HG02840 (cell line): ENCODE data around the gene CAPS.

Source experiments
- ATAC-seq: cut with Tn5 transposase; IDR thresholded peaks from one replicate; pipeline ENCODE4 v1.9.1; 2021; ENCODE audit warnings: mild to moderate bottlenecking, moderate library complexity, moderate number of reproducible peaks; ENCODE audit not compliant: unreplicated experiment, low FRiP score

CAPS gene

DNA sequence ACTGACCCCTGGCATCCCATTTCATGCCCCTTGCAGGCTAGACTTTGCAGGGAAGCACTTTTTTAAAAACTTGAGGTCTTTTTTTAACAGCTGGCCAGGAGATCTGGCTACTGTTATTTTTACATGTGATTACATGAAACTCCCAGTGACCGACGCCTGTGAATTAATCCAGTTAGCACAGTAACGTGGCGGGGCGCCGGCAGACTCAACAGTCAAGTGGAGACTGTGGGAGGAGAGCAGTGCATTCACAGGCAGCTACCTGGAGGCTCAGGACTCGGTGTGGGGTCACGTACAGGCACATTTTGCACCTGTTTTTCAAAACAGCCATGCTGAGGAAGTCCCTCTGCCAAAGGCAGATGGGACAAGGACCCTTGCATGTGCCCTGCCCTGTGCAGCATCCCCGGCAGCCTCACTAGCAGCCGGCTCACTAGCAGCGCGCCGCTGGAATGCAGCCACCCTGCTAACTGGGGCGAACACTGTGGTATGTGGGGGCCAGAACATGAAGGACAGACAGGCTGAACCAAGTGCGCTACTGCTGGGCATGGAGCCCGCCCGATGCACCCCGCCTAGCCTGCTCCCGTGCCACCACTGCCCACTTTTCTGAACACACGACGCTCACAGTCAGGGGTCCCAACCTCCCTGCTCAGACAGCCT is 18.7 kb downstream of the CAPS start:
- ATAC-seq: no peak

DNA sequence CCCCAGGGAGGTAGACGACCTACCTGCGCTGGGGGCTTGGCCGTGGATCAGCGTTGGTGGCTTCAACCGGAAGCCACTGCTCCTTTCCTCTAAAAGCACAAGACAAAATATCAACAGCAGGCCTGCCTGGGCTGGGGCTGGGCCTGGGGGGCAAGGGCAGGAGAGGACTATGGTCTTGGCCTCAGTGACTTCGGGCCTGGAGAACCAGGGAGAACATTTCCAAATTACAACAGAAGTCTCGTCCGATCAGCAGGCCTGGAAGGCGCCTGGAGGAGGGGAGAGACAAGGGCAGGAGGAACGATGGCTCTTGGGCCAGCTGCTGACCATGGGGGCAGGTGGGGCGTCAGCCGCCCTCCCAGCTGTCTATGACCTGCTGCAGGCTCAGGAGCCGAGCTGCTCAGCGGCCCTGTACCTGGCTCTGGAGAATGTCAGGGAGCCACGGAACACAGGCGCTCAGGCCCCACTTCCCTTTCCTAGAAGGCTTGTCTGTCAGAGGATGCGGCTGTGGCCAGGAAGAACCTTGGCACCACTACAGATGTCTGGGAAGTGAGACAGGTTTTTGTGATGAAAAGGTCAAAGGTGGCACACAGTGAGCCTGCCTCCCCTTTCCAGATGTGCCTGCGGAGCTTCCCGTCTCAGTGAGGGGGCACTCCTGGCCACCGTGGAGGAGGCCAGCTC is 19.5 kb downstream of the CAPS start:
- ATAC-seq: no peak

DNA sequence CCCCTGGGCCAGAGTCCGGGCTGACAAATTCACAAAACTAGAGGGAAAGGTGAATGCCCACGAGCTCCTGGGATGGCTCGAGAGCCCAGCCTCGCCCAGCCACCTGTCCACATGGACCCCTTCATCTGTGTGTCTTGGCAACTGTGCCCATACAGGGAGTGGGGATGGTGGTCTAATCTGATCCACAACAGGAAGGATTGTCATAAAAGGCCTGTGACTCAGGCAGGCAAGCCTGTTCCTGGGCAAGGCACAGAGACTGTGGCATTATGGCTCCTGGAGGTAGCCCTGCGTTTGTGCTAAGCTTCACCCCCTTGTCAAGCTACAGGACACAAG is 20.0 kb downstream of the CAPS start:
- ATAC-seq: no peak

DNA sequence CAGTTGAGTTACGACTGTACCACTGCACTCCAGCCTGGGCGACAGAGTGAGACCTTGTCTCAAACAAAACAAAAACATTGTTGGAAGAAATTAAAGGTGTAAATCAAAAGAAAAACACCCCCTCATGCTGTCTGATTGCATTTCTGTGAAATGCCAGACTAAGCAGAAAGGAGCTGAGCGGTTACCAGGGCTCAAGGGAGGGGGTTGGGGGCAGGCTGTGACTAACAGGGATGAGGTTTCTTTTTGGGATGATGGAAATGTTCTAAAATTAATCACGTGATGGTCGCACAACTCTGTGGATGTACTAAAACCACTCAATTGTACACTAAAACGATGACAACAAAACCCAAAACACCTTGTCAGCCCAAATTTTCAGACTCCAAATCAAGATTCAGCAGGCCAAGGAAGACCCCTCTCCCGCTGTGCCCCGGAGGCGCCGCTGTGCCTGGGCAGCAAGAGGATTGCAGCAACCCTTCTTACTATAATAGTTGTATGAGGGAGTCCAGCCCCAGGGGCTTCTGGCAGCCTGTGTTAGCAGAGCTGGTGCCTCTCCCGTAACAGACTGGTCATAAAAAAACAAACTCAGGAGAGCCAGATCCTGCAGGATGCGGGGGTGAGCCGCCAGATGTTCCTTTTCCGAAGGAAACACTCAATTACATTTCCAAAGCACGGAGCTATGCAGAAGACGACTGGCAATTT is 20.9 kb downstream of the CAPS start:
- ATAC-seq: no peak

DNA sequence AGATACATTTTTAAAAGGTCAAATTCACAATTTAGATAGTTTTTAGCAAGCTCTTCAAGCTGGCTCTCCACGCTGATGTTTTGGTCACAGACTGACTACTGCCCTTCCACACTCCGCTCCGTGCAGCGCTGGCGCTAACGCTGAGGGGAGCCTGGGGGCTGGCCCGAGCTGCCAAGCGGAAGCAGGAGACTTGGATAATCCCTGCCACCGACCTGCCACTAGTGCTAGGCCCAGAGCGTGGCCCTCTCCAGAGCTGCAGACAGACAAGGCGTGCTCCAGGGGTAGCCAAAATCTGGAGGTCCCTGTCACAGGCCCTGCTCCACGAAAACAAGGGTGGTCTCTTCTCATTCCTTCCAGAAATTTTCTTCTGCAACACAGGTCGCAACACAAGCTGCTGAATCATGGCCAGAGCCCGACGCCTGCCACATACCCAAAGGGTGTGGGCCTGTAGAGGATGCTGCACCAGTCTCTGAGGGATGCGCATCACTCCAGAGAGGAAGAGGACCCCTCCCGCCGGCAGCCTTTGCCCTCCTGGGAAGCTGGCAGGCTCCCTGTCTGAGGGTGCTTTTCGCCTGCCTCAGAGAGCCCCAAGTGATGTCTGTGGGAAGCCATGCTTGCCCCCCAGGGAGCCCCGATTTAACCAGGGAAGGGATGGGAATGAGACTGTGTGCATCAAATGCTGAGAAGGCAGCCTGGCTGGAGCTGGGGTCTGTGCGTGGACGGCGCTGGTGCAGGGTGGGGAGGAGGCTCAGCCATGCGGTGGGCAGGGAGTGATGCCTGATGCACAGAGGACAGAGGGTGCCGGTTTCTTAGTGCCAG is 21.6 kb downstream of the CAPS start:
- ATAC-seq: no peak

DNA sequence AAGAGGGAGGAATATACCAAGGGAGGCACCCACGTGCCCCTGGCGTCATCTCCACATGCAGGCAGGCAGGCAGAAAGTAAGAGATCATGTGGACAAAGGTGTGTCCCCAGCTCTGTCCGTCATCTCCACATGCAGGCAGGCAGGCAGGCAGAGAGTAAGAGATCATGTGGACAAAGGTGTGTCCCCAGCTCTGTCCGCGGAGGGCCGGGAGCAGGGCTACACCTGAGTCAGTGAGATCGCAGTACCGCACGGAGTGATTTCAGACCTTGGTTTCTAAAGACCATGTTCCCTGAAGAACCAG is 22.2 kb downstream of the CAPS start:
- no peak for ATAC-seq

DNA sequence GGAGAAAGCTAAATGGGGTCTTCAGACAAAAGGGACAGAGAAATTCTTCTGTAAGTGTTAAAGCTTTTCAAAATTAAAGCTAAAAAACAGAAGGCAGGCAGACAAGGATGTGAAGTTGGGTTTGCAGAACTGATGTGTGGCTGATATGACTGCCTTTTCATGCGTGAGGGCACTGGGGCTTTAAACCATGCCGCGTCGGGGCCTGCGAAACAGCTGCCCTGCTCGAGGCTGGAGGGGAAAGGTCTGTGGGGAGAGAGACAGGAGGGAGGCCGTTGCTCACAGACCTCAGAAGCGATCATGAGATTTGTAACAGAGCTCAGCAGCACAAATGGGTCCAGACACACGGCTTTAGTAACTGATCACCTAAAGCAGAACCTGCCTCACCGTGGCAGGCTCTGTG is 23.5 kb downstream of the CAPS start:
- ATAC-seq: no peak

DNA sequence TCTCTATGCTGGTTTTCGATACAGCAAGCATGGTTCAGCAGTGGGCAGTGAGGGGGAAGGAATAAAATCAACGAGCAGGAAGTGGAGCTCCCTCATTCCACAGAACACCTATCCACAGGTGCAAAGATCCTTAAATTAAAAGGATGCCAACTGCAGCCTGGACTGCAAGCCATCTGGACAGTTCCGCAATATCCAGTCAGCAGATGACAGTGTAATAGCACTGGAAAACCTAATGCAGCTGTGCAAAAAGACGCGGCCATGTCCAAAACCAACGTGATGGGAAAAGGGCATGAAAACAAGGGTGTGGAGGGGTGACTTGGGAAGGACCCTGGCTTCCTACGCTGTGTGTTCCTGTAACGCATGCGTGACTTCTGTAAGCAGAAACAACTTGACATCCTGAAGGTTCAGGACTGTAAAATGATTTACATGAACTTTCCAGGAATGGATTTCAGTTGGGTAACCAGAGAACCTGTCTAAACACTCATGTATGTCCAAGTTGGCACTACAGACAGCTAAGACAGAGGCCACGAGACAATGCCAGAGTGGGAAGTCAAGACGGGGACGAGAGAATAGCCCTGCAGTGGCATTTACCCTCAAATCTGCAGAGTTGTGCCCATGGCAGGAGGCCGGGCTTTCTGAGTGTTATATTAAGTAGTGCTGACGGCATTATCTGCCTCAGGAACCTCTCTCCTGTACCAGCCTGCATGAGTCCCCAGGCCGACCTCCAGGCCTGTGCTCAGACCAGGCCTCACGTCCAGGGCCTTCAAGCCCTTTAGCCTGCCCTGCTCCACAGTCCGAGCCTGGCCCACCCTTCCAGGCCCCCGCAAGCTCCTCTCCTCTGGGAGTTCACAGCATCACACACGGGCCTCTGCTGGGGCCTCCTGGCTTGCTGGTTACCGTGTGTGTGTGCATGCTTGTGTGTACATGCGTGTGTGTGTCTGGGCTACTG is 26.5 kb downstream of the CAPS start:
- ATAC-seq: no peak

DNA sequence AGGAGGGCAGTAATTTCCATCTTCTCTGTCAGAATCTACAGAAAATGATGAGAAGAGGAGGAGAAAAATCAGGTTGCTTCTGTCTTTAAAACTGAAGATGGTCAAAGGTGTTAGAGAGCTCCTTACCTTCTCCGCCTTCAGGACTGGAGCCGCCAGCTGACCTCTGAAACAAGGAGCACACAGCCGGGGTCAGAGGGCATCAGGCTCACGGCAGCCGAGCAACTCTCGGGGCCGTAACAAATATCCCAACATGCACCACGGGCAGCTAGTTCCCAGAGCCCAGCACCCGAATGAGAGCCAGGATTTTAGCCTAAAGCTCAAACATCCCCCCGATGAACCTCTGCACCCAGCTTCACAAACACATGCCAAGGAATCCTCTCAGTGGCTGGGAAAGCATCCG is 27.6 kb downstream of the CAPS start:
- no peak for ATAC-seq

DNA sequence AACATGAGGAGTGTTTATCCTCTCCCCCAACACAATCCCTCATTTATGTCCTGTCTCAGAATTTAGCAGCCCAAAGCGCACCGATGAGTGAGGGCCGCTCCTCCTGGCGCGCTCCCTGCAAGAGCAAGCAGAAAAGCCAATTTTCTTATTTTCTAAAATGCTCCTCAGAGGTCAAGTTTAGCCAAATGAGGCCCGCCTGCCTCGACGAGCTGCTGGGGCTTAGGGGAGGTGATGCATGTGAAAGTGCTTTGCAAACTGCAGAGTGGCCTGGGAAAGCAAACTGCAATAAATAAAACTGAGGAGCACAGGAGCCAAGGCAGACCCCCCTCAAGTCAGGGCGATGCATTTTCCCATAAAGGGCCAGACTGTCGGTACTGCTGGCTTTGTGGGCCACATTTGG is 29.0 kb downstream of the CAPS start:
- no peak for ATAC-seq

DNA sequence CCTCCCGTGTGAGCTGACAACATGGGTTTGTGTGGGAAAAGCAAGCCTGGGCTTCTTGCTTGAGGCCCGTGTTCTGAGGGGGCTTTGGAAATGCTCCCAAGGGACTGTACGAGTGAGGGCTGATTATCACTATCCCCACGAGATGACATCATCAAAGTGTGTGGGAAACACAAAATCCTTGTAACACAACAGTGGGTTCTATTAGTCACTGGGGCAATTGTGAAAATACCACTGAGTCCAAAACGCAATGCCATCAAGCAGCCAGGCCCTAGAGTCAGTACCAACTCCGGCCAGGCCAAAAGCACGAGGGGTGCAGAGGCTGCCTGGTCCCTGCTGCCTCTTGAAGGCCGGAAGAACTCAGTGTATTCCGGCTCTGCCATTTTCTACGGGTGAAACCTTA is 29.6 kb downstream of the CAPS start:
- ATAC-seq: no peak

DNA sequence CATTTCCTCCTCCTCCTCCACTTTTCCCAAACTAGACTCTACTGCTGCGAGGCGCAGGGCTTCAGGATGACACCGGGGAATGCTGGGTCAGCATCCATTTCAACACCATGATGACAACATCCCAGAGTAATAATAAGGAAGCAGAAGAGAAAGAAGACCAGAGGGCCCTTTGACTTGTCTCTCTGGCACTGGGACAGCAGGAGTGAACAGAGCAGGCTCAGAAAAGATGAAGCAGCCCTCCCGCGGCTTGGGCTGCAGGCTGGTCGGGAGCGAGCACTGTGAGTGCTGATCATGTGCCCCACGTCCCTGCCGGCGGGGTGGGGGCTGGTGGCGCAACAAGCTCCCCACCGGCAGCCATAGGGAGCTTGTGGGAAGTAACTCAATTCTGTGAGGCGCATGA is 33.4 kb downstream of the CAPS start:
- no peak for ATAC-seq

DNA sequence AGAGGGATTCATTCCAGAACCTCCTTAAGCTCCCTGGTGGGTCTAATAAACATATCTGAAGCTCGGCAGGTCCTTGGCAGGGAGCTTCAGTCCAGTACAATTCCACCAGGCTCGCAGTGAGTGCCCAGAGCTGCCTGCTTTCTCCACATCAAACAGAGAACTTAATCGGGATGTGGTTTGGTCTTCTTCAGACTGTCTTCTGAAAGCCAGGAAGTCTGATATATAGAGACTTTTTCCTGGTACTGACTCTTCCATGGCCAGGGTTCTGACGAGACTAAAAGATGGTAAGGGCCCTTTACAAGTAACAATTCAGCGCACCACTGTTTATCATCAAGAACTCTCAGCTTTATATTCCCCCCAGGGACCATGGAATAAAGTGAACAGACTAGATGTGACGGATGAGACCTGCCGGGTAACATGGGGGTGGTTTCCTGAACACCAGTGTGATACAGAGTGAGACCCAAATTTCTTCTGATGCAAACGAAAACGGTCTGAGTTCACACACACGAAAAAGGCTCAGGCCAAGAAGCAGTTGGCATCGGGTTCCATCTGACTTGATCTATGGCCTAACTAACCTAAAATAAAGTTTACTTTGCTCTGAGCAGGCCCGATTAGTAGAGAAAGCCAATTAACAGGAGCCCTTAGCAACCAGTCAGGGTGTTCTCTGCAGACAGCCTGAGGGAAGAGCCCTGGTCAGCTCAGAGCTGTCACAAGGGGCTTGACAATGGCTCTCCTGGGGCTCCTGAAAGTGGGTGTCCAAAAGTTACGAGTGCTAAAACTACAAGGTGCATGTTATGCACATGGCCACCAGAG is 34.9 kb downstream of the CAPS start:
- ATAC-seq: no peak

DNA sequence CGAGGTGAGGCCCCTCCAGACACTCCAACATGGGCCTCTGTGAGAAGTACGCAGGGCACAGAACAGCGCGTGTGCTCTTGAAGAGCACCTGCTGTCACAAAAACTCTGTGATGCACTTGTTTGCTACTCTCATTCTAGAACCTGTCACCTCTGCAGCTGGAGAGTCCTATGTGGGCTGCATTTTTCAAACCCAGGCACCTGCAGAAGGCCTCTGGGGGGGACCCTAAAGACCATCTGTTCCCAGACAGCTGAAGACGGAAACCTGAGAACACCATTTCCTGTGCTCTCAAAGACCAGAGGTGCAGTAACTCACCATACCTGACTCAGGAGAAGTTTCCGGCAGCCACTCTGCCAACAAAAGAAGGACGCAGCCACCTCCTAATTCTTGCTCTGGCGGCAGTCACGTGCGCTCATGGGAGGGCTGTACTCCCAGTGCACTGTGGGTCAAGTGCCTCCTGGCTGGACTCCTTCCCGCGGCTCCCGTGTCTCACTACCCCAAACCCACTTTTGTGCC is 35.8 kb downstream of the CAPS start:
- ATAC-seq: no peak

DNA sequence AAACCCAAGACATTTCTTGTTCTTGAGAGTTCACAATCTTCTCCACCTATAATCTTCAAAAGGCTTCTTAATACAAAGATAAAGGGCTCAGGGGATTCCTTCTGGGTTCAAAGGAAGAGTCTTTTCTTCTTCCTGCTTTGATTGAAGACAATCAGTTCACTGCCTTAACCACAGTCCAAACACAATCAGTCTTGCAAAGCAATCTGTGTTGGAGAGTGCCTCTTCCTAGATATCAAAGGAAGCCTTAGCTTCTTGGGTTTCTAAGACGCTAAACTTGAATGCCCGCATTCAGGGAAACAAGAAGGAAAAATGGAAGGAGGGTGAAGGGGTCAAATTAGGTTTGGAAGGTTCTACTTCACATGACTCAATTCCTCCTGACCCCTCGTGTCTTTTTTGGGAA is 36.7 kb downstream of the CAPS start:
- ATAC-seq: no peak

DNA sequence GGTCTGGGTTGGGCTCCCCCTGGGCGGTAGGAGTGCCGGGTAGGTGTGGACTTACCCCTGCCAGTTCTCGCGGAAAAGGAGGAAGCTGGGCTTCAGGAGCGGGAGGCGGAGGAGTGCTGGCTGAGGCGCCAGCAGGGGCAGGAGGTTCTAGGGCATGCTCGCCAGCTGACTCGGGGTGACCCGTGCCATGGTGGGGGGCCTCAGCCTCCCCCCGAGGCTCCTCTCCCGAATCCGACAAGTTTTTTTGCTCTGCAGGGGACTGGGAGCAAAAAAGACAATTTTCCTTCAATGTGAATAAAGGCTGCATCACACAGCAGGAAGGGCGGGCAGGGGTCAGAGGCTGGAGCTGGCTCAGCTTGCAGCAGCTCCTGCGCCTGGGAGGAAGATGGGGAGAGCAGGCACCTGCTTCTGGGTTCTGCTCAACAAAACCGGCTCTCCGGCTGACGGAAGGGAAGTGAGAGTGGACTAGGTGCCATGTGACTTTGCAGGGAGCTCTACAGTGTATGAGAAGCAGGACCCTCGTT is 37.3 kb downstream of the CAPS start:
- ATAC-seq: no peak

DNA sequence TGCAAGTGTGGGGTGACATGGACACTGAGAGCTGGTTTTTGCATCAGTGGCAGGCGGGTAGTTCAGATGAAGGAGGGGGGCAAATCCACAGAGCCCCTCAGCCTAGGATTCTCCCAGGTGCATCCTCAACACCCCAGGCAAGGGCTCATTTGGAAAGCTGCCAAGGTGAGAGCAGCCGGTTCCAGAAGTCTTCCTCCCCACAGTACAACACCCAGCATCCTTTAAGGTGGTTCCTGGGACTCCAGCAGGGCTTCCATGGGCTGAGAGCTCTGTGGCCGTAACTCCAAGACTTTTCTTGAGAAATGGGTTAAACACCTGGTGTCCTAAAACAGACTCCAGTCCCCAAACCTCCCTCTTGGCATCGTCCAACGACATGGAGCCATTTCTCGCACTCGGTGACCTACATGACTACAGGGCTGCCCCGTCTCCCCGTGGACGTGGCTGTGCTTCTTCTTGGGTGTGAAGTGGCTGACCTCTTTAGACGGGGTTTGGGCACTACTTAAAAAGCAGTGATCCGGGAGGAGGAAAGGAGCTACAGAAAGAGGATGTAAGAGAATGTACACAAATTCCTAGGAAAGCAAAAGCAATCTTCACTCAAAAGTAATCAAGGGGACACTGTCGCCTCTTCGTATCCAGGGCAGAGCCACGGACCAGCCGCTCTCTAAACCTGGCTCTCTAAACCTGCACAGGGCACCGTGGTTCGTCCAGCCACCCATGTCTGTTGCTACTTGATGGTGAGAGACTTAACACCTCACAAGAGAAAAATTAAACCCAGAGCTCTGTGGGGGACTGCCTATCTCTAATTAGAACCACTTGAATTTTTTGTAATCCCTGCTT is 38.4 kb downstream of the CAPS start:
- no peak for ATAC-seq

DNA sequence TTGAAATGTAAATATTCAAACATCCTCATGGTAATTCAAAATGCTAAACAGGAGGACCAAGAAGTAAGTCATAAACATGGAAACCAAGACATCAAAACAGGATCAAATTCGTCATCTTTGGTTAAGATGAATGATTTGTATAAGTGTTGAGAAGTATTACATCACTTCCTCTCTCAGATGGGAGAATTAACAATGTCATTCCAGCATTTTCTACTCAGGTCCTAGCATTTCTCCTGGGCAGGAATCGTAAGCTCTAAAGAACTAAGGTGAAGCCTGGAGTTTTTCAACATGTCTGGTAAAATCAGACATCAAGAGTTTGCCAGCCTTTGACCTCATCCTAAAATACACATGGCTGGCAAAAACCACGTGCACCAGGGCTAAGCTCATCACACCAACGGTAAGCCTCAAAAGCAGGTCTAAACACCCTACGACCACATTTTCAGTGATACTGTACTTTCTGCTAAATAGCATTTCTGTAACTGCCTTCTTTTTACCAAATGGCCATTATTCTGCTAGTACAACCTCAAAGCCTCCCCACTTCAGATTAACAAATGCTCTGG is 39.1 kb downstream of the CAPS start:
- ATAC-seq: no peak
